ENCODE data around the gene TARBP1.
"Not testable (repeated sequence)": the region's sequence is repeated elsewhere in the genome, so short reads cannot be mapped to it uniquely, and the experiment has no call there.

Gene TARBP1

DNA sequence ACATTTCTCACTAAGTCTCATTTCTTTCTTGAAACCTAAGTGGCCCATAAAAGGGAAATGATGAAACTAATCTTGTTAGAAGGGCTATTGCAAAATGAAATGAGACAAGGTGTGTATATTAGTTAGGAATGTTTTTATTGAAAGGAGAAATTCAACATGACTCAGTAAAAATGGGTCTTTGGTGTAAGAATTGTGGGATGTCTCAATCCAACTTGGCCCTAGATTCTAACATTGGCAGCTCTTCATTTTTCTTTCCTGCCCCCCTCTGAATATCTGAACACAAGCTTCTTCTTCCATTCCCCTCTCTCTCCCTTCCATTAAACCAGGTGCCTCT, 26.8 kb upstream of the TARBP1 start:
- DNase-seq: no peak

DNA sequence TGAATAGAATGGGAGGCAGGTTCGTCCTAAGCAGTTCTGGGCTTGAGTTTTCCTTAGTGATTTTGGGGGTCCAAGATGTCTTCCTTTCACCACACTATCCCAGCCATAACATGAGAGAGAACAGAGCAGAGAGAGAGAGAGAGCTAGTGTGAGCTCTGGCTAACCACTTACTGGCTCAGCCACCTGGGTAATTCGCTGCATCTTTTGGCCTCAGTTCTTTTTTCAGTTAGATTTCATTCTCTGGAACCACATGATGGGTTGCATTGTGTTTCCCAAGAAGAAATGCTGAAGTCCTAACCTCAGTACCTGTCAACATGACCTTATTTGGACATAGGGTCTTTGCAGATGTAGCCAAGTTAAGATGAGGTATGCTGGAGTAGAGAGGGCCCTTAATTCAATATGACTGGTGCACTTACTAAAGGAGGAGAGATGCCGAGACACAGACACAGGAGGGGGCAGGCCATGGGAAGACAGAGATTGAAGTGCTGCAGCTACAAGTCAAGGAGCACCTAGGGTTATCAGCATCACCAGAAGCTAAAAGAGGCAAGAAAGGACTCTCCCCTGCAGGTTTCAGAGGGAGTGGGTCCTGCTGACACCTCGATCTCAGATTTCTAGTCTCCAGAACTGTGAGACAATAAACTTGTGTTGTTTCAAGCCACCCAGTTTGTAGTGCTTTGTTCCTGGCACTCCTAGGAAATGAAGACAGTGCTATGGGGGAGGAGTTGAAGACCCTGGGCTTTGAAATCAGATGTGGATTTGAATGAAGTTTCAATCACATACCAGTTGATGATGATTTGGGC, 26.2 kb upstream of the TARBP1 start:
- no peak for DNase-seq

DNA sequence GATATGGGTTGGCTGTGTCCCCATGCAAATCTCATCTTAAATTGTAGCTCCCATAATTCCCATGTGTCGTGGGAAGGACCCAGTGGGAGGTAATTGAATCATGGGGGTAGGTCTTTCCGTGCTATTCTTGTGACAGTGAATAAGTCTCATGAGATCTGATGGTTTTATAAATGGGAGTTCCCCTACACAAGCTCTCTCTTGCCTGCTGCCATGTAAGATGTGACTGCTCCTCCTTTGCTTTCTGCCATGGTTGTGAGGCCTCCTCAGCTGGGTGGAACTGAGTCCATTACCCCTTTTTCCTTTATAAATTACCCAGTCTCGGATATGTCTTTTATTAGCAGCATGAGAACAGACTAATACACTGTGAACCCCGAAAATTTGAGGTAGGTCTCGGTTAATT, 25.3 kb upstream of the TARBP1 start:
- DNase-seq: not testable (repeated sequence)

DNA sequence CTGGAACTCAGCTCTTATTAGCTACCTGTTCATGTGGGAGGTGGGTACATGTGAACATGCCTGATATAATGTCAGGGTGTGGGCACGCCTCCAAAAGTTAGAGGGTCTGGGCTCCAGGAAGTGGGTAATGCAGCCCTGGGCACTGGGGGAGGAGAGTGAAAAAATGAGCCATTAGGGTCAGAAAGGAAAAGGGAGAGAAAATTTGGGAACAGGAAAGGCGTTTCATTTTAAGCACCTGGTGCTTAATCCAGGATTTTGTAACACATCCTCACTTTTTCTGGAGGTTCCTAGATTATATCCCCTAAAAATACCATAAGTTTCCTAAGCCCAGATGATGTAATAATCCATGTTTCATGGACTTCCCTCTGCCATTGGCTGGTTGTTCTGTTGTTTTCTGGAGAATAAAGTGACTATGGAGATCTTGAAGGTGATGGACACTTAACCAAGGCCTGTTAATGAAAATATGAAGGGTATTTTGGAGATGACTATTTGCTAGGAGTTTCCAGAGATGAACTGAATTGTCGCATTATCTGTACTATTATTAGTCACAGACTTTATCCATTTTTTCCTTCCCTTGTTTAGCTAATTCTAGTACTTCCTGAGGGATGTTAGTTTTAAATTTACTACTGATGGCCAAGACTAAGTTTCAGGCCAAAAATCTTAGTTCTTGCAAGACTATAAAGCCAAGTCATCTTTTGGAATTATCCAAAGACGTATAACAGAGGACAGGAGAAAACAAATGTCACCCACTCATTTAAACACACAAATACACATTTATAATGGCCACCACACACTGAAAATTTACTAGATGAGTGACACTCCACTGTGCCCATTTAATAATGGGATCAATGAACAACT, 24.4 kb upstream of the TARBP1 start:
- DNase-seq: no peak

DNA sequence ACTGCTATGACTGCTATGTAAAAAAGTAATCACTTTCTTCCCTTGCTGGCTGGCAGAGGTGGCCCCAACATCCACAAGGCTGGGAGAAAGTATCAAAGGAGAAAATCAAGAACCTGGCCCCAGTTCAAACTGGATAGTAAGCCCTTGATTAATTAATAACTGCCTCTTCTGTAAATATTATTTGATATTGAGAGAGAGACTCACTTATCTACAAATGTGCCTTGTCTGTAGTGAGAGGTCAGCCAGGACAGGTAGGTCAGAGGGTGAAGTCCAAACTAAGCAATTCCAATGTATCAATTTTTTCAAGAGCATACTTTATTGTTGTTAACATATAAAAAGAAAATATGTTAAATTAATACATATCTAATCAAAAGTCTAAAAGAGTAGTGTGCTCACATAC, 23.8 kb upstream of the TARBP1 start:
- no peak for DNase-seq

DNA sequence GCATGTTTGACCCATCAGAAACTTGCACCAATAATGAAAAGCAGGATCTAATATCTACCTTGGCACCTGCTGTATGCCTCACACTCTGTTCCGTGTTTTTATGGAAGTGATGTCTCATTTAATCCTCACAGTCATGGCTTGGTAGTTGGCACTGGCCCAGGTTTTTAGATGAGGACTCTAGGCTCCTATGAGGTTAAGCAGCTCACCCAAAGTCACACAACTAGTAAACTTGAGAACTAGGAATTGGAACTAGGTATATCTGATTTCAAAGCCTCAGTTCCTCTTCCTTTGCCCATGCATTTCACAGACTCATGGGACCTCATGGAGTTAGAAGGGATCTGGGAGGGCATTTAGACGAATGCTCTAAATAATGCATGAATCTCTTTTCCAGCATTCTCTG, 21.3 kb upstream of the TARBP1 start:
- no peak for DNase-seq

DNA sequence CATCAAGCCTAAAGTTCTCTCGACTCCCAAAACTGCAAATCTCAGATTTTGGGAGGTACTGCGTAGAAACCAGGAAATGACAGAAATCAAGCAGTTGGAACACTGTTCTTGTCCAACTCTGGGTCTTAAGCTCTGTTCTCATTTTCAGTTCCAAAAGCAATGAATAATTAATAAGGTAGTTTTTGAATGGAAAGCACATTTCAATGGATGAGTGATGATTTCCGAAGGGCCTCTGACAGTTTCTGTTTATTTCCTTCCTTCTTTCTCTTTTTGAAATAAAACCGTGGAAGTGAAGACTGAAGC, 20.9 kb upstream of the TARBP1 start:
- no peak for DNase-seq

DNA sequence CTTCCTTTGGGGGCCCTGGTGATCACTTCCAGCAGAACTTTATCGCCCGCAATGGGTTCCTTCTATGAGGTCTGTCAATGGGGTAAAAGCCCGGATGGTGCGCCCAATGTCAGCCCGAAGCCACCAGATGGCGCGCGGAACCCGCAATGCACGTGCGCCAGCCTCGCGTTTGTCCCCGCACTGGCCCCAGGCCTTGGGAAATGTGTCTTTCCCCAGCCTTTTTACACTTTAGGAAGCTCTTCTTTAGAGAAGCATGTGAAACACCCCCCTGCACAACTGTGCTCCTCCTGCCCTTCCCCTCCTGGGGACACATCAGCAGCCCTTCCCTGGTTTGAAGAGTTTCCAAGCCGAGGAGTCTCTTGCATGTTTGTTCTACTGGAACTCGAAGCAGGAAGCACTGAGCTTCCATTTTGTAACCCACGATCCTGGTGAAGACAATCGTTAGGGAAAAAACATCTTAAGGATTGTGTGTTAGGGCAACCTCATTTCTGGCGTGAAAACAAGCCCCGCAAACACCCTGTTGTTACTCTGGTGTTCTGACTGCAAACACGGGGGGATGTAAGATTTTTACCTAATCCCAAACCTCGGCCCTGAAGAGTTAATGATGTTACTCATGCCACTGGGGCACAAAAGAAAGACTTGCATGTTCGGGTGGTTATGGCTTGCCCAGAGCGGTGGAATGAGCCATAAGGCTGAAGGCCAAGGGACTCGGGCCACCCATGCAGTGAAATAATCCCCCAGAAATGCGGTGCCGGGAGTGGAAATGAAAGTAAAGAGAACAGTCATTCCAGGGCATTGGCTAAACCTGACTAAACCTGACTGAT, 20.4 kb upstream of the TARBP1 start:
- peak; percentile 79 for DNase-seq

DNA sequence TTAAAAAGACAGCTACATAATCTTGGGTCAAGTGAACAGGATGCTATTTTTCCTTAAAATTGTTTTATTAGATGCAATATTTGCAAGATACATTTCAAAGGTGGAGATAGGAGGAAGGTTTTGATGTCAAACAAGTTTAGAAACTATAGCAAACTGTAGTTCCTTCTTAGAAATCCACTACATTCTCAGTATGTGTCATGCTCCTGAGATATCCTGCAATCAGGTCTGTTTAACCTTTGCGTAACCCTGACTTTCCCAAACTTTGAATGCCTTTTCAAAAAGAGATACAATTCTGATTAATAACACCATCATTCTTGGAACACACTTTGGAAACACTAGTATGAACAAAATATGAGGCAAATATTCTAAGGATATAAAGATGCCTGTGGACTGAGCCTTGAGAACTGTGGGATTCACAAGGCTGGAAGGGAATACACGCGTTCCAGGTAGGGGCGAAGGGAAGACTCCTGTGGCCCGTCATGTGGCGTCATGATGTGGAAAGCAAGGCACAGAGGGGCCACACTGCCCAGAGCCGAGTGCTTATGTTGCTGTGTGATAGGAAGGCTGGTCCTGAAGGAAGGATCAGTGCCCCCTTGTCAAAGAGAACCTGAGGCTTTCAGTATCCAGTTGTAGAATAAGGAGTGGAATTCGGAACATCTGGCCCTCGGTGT, 19.6 kb upstream of the TARBP1 start:
- DNase-seq: no peak

DNA sequence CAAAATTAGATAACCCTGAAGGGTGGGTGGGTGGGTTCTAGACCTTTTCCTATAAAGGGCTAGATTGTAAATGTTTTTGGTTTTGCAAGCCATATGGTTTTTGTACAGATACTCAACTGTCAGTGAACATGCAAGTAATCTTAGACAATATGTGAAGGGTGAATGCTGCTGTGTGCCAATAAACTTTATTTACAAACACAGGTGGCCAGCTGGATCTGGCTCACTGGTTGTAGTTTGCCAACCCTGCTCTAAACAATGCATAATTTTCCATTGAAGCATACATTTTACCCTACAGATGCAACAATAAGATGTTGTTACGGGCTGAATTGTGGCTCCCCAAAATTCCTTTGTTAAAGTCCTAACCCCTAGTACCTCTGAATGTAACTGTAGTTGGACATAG, 18.6 kb upstream of the TARBP1 start:
- no peak for DNase-seq

DNA sequence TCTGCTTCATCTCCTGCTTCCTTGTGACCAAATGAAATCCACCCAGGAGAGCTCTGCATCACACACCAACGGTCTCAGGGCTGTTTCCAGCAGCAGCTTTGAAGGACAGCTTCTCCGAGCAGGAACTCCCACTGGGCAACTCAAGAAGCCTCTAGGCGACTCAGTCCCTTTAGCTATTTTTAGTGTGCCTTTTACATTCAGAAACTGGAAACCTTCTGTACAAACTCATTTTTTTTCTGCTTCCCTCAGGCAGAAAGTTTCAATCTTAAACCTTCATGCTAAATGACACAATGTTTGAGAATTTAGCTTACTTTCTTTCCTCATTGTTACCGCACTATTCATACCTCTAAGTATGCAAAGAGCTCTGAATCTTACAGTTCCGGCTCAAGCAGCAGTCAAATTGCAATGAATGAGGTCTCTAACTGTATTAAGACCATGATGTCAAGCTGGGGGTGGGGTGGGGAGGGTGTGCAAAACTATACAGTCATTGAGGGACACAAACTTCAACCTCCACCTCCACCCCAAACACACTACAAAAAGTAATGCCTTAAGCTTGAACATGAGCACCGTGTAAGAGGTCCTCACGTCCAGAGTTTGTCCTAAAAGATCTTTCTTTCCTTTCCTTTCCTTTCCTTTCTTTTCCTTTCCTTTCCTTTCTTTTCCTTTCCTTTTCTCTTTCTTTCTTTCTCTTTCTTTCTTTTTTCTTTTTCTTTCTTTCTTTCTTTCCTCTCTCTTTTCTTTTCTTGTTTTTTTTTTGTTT, 16.4 kb upstream of the TARBP1 start:
- DNase-seq: no peak

DNA sequence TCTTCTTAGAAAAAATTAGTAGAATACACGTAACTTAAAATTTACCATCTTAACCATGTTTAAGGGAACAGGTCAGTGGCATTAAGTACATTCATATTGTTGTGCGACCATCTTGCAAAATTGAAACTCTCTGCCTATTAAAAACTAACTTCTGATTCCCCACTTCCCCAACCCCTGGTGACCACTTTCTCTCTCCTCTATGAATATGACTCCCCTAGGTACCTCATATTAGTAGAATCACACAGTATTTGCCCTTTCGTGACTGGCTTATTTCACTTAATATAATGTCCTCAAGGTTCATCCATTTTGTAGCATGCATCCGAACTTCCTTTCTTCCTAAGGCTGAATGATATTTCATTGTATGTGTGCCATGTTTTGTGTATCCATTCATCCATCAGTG, 15.1 kb upstream of the TARBP1 start:
- no peak for DNase-seq

DNA sequence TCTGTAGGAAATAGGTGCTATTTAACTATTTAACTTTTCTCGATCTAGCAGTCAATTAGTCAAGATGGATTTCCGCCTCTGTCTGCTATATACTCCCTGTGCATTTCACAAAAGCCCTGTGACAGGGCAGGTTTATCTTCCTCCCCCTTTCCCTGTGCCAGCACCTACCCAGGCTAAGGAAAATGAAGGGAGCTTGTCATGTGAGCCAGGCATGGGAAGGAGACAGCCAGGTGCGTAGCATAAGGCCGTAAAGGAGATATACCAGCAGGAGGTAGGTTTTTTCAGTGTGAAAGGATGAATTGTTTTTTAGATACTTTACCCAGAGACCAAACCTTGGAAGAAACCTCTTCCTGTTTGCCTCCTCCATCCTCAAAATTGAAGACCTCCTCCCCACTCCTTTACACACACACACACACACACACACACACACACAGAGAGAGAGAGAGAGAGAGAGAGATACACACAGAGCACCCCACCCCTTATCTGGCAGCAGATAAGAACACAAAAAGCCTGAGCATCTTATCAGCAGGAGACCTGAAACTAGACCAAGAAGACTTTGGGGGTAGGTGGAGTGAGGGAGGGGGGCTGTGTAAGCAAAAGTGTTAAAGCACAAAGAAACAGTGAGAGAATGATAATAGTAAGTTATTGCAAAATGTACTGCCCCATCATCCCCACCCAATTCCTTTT, 12.0 kb upstream of the TARBP1 start:
- DNase-seq: no peak

DNA sequence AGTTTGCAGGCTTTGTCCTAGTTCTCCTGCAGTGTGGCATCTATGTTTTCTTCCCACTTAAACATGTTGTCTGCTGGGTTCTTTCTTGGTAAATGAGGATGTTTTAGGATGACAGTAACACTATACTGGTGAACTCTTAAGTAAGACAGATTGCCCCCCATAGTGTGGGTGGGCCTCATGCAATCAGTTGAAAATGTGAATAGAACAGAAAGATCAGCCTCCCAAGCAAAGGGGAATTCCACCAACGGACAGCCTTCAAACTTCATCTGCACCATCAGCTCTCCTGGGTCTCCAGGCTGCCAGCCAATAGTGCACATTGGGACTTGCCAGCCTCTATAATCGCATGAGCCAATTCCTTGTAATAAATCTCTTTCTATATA, 10.7 kb upstream of the TARBP1 start:
- DNase-seq: no peak

DNA sequence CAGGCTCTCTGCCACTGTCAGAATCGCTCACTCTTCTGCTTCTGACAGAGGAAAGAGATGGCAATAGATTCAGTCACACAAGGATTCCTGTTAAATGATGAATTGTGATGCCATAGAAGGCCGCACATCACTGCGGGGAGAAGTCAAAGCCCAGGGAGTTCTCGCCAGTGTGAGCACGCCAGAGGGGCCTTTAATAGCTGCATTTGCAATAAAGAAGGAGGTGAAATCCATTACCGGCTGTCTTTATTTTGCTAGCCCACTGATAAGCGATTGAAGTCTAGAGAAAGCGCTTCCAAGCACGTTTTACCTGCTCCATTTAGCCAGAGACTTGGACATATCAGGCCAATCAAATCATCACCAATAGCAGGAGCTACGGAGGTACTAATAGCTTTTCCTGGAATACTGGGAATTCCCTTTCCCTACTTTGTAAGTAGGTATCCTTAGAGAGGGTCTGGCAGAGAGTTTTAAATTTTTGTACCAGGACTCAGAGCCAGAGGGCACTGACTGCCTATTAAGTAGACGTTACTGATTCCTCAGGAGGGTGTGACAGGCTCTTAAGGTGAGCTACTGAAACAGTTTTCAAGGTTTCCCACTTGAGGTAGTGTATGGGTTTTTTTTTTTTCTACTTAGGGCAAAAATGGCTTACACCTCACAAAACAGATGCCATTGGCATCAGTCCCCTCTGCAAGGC, 10.2 kb upstream of the TARBP1 start:
- no peak for DNase-seq

DNA sequence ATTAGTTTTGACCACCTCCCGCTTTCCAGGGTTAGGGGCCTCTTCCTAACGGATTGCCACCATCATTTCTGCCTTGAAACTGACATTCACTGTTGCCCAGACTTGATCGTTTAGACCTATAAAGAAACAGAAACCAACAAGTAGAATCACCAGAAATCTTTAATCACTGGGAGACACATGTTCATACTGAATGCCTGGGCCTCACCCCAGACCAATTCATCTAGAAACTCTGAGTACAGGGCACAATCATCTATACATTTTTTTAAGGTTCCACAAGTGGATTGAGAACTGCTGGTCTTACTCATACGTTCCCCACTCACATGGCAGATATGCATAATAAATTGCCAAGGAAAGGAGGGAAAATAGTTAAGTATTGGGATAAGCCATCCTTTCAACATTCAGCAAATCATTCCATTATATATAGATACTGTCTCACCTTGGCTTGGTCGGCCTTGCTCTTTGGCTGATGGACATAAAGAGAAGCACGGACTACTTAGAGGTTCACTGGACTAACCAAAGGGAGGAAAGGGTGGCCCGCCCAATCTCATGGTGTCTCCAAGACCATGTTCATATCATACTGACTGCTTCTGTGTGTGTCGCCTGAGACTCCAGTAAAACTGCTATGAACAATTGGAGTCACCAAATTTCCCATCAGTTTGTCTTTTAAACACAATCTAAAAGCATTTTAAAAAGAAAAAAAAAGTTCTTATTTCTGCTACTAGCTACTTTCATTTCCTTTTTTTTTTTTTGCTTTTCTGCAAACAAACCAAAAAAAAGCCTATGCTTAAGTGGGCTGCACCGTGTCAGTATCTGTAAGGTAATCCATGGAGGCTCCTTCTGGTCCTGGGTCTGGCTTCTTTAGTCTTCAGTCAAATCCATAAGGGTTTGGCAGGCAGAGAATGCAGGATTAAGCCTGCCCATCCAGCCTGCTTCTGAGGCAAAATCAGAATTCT, 9.4 kb upstream of the TARBP1 start:
- DNase-seq: no peak

DNA sequence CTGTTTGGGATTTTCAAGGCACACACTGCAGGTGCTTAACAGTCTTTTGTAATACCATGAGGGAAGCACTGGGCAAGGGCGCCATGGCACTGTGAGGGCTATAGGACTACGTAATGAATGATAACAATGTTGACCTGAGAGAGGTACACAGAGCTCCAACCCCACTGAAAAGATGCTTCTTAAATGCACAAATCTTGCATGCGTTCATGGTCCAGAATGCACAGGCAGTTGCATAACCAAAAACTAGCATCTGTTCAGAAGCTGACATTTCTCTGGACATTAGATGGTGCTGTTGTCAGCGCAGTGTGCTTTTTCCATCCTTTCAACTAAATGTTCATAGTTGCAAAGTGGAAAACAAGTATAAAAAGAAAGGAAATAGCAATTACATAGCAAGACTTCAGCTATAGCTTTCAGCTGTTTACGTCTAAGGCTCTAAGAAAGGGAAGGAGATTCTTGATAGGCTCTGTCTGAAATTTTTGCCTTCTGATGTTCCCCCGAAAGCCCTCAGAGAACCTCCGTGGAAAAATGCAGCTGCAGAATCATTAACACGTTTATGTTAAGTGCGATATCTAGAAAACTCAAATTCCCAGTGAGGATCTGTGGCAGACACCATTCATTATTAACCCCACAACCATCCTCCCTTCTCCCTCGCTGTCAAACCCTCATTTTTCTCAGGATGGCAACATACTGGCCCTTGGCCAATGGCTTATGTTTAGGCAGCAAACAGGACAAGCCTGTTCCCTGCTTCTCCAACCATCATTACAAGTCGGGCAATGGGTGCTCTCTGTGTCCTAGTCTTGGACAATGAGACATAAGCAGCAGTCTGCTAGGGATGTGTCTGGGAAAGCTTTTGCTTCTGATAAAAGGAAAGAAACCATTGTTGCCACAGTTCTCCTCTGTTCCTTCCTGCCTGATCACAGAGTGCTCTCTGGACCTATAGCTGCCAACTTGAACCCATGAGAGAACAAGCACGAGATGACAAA, 8.2 kb upstream of the TARBP1 start:
- no peak for DNase-seq

DNA sequence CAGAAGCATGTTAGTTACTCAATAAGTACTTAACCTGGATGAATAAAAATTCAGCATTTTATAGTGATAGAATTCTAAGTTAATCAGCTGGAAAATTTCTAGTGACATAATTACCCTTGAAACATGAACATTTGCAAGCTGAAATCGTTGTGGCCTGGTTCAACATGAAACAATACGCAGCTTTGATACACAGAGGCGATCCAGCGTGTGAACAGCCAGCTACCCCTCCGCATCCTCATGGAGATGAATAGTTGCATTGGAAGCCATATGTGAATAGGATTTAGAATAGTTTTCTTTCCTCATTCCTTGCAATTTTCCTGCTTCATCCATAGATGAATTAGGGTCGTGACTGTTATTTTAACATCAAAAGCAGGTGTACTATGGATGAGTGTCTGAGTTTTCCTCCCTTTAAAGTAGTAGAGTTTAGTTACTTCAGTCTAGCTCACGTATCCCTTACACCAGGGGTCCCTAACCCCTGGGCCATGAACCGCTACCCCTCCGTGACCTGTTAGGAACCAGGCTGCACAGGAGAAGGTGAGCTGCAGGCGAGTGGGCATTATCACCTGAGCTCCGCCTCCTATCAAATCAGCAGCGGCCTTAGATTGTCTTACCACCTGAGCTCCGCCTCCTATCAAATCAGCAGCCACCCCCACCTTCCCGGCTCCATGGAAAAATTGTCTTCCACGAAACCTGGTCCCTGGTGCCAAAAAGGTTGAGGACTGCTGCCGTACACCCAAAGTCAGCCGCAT, 6.2 kb upstream of the TARBP1 start:
- no peak for DNase-seq

Data from T1000 (cell line).